SHP77 treated with DMSO at 0.1 percent for 48 hours (cell line): Measurements from ENCODE around the gene COL28A1.

Experiments used
- DNase-seq: peaks from one replicate; lab custom pipeline; 2025; lab: John Stamatoyannopoulos, UW

COL28A1 gene

GRCh38 chr7:7535691-7536090 lies at the start of gene COL28A1:
Gene COL28A1 (minus strand): TSS chr7:7535873. CDS start chr7:7532875, 2,998 bp downstream.
- DNase-seq, result no peak

DNA sequence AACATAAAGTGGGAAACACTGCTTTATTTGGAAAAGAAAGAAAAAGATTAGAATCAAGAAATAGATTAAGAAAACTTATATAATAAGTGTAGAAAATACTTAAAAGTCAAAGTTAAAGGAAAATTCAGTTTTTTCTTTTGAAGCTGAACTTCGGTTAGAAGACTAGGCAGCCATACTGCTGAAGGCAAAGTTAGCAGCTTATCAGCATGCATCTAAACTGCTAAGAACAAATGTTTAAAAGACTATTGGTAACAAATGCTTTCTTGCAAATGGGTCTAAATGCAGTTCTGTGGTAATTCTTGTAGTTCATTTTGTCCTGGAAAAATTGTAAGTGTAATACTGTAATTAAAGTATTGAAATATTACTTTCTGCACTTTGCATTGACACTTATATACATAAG lies 49.0 kb upstream of the COL28A1 start:
- DNase-seq, result no peak

DNA sequence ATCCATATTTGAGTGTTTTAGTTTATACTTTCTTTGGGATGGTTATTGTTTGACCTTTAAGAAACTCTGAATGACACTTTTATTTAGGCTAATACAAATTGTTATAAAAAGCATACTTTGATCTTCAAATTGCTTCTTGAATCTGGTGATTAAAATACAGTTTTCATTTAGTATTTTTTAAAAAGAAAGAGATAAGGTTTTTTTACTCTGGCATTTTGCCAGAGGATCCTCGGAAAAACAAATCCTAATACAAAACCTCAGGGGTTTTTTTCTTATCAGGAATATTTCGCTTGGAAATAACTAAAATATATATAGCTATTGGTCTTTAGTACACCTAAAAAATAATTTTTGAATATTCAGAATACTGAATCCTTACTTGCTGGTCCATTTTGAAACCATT lies 48.1 kb upstream of the COL28A1 start:
- no peak for DNase-seq

- no peak for DNase-seq
These were observed 46.9 kb upstream of the COL28A1 start for GRCh38 chr7:7582596-7582995.

DNA sequence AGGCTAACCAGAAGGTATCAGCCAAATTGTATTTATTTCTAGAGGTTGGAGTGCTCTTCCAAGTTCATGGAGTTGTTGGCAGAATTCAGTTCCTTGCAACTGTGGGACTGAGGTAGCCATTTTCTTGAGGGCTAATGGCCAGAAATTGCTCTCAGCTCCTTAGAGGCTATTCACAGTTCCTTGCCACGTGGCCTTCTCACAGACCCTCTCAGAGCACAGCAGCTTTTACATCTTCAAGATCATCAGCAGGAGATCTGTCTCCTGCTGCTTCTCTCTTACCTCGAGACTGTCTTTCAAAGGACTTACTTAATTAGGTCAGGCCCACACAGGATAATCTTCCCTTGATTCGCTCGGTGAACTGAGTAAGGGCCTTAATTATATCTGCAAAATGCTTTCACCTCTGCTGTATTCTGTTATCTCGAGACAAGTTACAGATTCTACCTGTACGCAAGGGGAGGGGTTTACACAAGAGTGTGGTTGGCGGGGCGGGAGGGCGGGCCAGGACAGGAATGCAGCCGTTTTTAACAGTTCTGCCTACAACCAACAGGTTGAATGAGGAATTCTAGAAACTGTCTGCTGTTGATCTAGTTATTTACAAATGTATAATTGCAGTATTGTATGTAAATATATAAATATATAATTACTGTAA lies 46.0 kb upstream of the COL28A1 start:
- no peak for DNase-seq

- no peak for DNase-seq
These were observed 44.0 kb upstream of the COL28A1 start for GRCh38 chr7:7579638-7580037.

DNA sequence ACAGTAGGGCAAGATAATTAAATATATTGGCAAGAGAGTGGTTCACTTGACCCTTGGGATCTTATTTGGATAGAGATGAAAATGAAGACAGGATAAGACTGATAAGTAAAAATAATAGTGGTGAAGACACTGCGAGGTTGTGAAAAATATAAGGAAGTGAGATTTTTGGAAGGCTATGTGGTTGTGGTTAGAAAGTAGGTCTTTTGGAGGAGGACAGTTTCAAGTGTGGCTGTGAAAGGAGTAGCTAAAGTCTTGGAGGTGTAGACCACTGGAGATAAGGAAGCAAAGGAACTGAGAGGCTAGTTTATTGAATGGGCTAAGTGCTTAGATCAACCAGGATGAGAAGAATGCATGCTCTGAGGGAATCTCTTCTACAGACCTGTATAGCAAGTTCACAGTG lies 42.2 kb upstream of the COL28A1 start:
- no peak for DNase-seq

DNA sequence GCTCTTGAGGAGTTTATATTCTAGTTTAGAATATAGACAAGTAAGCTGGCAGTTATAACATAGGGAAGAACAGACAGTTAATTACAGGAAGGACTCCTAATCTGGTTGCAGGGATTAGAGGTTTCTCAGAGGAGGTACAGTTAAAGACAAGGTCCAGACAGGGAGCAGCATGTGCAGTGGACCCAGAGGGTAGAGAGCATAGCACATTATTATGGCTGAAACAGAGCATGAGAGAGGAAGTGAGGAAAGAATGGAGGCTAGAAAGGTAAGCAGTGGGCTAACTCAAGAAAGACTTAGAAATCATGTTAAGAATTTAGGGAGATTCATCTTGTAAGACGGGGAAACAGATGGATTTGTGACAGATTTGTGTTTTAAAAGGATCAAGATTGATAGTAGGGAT lies 40.7 kb upstream of the COL28A1 start:
- DNase-seq, result no peak

GRCh38 chr7:7573701-7574100 lies 38.0 kb upstream of the COL28A1 start:
- DNase-seq, result no peak

- no peak for DNase-seq
These were observed 34.9 kb upstream of the COL28A1 start for GRCh38 chr7:7570584-7570983.

GRCh38 chr7:7569615-7570014 lies 33.9 kb upstream of the COL28A1 start:
- no peak for DNase-seq

DNA sequence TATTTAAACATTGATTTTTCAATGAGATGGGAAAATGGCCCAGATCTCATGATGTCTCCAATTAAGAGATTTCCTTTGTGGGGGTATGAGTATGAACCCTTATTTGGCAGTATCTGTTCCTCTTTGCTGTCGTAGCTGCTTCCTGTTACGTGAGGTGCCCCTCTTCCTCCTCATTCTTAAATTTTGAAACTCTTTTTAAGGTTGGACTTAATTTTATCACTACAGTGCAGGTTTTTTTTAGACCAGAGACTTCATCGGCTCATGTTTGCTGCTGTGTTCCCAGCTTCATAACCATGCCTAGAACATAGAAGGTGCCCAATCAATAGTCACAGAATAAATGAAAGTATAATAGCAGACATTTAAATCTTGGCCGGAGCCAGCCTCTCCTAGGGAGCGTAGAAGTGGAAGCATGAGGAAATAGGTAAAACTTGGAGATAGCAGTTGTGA lies 33.4 kb upstream of the COL28A1 start:
- no peak for DNase-seq

- no peak for DNase-seq
These were observed 32.9 kb upstream of the COL28A1 start for GRCh38 chr7:7568553-7568952.

DNA sequence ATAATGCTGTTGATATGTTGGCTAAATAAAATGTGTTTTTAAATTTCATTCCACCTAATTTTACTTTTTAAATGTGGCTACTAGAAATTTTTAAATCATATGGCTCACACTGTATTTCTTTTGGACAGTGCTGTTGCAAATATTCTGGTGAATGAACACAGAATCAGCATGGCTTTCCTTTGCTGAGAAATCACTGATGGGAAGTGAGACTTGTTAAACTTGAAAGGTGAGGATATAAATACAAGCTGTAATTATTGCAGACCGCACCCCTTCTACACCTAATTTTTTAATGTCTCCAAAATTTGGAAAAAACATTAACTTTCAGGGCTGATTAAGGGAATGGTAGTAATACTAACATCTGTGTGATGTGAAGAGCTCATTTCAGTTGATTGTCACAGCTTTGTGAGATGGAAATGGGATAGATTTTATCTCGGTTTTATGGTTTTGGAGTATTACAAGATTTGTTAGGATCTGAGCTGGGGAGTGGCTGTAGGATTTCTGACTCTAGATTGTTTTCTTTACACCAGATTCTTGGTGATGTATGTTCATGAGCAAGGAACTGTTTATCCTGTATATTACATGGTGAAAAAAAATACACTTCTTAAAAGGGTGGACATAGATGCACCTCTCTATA lies 32.3 kb upstream of the COL28A1 start:
- DNase-seq, result no peak

DNA sequence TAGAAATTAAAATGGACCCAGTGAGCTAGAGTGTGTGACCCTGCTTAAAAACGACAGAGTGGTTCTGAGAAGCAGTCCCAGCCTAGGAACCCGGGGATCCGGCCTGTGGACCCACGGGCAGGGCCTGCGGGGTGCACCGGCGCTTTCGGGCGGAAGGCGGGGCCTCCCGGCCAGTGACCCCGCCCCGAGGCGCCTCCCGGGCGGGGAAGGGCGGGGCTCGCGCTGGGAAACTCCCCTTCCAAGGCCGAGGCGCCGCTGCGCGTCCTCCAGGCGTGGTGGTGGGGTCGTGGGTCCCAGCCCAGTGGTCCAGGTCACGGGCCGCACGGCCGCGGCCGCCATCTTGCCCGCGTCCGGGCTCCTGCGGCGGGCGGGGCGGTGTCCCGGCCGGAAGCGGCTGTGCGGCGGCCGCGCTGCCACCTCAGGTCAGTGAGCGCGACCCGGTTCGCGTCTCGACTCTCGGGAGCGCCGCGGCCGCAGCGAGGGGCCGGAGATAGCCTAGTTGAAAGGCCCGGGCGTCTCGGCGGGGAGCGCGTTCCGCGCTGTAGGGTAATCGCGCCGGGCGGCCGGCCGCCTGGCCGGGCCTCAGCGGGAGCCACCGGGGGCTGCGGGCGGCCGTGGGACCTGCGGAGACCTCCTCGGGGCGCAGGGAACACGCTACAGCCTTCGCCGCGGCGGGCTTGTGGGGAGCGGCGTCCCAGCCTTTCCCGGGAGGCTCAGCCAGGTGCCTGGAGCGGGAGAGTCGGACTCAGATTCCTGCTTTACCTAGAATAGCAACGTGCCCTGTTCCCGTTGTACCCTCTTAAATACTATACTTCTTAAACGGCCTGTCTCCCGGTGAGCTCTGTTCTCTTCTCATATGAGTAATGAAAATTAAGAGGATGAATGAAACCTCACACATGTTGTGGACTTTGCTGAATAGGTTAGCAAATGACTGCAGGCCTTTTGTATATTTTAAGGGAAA lies 31.3 kb upstream of the COL28A1 start, which contains the start of gene MIOS:
Gene MIOS (plus strand): TSS at position 234 of the 961 bp plus-strand sequence. CDS start 5,592 bp downstream, outside the sequence.
- peak; percentile 31 for DNase-seq

- DNase-seq, result no peak
These were observed 30.3 kb upstream of the COL28A1 start for GRCh38 chr7:7565746-7566650.

DNA sequence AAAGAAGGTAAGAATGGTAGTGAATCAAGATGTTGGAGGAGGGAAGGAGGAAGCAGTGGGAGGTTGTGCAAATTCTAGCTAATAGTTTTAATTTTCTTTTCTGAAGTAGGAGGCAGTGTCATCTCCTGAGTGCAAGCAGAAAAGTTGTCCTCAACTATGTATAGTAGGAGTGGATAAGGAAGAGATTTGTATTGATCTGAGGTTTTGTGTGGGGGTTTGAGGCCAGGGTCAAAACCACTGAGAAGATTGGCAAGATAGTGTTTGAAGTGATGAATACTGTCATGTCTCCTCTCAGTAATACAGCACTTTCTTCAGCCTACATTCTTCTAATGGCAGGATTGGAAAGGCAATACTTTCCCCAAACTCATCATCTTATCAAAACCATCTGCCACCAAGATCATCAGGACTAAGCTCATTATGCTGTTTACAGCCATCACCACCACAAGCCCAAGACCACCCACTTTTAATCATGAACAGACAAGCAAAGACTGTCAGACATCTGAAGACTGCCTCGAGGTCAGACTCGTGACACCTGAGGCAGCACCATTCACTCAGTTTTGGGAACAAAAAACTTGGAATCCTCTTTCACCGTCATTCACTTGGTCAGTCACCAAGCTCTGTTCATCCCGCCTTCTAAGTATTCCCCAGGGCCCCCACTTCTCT lies 29.5 kb upstream of the COL28A1 start:
- DNase-seq, result no peak

GRCh38 chr7:7564323-7564780 lies 28.7 kb upstream of the COL28A1 start:
- no peak for DNase-seq

- no peak for DNase-seq
These were observed 28.1 kb upstream of the COL28A1 start for GRCh38 chr7:7563813-7564212.

DNA sequence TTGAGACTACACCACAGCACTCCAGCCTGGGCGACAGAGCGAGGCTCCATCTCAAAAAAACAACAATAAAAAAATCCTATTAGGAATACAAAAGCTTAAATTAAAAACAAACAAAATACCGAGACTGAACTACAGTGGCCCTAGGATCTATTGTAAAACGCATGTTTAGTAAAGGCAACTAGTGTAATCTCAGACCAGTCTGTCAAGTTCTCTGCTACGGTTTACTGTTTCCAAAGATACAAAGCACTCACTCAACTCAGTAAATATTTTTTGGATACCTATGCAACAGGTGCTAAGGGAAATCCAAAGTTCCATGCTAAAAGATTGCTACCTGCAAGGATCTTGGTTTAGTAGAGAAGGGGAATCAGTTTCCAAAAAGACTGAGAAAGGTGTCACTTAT lies 27.6 kb upstream of the COL28A1 start:
- DNase-seq, result no peak

DNA sequence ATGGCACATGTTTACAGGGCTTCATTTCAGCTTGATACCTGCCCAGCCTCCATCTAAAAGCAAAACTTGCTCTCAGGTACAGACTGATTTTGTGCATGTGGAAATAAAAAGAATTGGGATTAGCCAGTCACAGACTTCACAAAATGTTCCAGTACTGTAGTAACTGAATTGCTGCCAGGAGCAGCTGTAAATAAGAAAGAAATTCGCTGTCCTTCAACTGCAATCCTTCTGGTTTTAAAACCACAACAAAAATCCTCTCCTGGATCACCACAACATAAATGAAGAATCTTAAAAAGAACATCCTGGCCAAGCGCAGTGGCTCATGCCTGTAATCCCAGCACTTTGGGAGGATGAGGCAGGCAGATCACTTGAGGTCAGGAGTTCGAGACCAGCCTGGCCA lies 27.1 kb upstream of the COL28A1 start:
- no peak for DNase-seq
